HG03442 (cell line): Measurements from ENCODE around the gene AGRN.
A peak's percentile ranks its signal among the peaks of the same experiment; 100 is the strongest.
"Not testable (repeated sequence)": the region's sequence is repeated elsewhere in the genome, so short reads cannot be mapped to it uniquely, and the experiment has no call there.

Experiments
- ATAC-seq: cut with Tn5 transposase; IDR thresholded peaks from one replicate; pipeline ENCODE4 v1.9.1; 2021; ENCODE audit warnings: mild to moderate bottlenecking, moderate library complexity; ENCODE audit not compliant: unreplicated experiment

Gene AGRN

GRCh38 chr1:999725-1000356 is 20.1 kb upstream of the AGRN start, which contains the start of gene HES4:
Gene HES4 (minus strand): TSS chr1:1000097. CDS start chr1:999973, 124 bp downstream.
- ATAC-seq, result peak; percentile 39

- ATAC-seq, result peak; percentile 20
These were observed 19.4 kb upstream of the AGRN start for GRCh38 chr1:1000357-1001056.

- ATAC-seq, result no peak
These were observed 18.7 kb upstream of the AGRN start for GRCh38 chr1:1001057-1001783.

GRCh38 chr1:1003618-1004419 is 16.1 kb upstream of the AGRN start:
- ATAC-seq, result no peak

DNA sequence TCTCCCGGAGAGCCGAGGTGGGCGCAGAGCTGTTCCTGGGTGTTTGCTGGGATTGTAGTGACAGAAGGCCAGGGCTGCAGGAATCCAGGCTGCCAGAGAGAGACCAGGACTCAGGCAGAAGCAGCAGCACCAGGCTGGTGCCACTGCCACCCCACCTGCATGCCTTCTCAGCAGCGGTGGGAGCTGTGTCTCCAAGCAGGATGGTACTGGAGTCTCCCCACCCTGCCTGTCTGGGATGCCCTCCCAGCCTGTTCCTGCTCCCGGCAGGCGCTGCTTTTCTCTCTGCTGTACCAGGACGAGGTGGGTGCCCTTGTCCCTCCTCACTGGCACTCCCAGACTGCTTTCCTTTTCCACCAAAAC is 15.5 kb upstream of the AGRN start:
- no peak for ATAC-seq

DNA sequence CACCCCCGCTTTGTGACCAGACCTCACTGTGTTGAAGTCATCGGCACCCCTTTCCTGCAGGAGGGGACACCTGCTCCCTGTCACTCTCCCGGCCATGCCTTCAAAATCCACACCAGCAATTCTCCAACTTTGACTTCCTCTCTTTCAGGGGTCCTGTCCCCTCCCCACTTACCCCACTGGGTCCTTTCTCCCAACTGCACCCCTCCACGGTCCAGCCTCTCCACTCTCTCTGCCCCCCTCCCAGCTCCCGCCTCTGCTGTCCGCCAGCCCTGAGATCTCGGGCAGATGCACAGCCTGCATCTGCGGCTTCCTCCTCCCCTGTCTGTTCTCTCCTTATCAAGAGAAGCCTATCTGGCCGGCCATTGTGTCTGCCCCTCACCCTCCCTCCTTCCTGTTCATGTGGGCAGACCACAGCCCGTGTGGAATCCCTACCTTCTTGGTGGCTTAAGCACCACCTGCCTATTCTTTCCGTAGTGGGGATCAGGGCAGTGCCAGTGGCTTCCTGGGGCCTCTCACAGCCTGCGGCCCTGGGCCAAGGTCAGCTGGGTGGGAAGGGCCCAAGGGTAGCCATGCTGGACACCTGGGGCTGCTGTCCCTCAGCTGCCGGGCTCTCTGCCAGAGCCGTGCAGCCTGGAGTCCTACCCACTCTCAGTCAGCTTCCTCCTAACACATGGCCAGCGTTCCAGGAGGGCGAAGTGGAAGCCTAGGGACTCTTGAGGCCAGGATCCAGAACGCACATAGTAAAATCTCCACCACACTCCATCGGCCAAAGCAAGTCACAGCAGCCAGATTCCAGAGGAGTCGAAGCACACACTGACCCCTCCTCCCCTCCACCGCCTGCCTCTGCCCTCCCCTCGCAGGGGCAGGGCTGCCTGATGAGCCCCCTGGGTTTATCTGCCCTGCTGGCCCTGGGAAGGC is 14.9 kb upstream of the AGRN start:
- no peak for ATAC-seq

GRCh38 chr1:1005774-1006304 is 14.1 kb upstream of the AGRN start:
- ATAC-seq, result no peak

GRCh38 chr1:1006305-1007159 is 13.4 kb upstream of the AGRN start:
- no peak for ATAC-seq

- ATAC-seq, result not testable (repeated sequence)
These were observed 9.8 kb upstream of the AGRN start for GRCh38 chr1:1010131-1010530.

DNA sequence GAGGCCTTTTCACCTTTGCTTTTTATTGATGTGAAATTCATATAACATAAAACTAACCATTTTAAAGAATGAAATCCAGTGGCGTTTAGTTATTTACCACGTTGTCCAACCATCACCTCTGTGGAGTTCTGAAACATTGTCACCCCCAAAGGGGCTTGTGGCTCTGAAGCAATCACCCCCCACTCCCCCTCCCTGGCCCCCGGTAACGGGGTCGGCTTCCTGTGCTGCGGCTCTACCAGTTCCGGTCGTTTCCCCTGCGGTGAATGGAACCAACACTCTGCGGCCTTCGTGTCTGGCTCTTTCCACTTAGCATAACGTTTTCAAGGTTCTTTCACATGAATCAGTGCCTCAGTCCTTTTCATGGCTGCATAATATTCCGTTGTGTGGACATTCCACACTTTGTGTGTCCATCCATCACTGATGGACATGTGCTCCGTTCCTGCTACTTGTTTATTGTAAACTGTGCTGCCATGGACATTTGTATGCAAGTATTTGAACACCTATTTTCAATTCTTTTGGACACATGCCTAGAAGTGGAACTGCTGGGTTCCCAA is 8.4 kb upstream of the AGRN start:
- no peak for ATAC-seq

DNA sequence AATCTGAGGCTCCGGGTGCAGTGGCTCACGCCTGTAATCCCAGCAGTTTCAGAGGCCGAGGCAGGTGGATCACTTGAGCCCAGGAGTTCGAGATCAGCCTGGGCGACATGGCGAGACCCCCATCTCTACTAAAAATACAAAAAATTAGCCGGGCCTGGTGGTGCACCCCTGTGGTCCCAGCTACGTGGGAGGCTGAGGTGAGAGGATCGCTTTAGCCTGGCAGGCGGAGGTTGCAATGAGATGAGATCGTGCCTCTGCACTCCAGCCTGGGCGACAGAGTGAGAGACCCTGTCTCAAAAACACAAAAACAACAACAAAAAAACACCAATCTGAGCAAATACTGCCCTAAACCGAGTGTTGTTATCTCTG is 7.2 kb upstream of the AGRN start:
- not testable (repeated sequence) for ATAC-seq

GRCh38 chr1:1013105-1013921 is 6.6 kb upstream of the AGRN start, which contains the start of gene ISG15:
Gene ISG15 (plus strand): TSS chr1:1013497. CDS start chr1:1013574, 77 bp downstream.
- ATAC-seq, result peak; percentile 85

DNA sequence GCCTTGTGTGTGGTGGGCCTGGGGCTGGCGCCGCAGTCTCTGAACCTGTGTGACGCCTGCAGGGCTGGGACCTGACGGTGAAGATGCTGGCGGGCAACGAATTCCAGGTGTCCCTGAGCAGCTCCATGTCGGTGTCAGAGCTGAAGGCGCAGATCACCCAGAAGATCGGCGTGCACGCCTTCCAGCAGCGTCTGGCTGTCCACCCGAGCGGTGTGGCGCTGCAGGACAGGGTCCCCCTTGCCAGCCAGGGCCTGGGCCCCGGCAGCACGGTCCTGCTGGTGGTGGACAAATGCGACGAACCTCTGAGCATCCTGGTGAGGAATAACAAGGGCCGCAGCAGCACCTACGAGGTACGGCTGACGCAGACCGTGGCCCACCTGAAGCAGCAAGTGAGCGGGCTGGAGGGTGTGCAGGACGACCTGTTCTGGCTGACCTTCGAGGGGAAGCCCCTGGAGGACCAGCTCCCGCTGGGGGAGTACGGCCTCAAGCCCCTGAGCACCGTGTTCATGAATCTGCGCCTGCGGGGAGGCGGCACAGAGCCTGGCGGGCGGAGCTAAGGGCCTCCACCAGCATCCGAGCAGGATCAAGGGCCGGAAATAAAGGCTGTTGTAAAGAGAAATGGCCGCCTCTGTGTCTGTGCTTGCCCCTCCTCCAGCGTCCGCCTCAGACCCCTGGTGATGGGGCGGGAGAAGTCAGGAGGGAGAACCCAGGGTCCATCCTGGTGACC is 5.8 kb upstream of the AGRN start:
- ATAC-seq, result no peak

GRCh38 chr1:1014799-1015681 is 4.9 kb upstream of the AGRN start:
- ATAC-seq, result no peak

DNA sequence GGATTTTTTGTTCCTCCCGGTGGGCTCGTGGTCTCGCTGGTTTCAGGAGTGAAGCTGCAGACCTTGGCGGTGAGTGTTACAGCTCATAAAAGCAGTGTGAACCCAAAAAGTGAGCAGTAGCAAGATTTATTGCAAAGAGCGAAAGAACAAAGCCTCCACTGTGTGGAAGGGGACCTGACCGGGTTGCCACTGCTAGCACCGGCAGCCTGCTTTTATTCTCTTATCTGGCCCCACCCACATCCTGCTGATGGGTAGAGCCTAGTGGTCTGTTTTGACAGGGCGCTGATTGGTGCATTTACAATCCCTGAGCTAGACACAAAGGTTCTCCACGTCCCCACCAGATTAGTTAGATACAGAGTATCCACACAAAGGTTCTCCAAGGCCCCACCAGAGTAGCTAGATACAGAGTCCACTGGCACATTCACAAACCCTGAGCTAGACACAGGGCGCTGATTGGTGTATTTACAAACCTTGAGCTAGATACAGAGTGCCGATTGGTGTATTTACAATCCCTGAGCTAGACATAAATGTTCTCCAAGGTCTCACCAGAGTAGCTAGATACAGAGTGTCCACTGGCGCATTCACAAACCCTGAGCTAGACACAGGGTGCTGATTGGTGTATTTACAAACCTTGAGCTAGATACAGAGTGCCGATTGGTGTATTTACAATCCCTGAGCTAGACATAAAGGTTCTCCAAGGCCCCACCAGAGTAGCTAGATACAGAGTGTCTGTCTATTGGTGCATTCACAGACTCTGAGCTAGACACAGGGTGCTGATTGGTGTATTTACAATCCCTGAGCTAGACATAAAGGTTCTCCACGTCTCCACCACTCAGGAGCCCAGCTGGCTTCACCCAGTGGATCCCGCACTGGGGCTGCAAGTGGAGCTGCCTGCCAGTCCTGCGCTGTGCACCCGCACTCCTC is 2.3 kb upstream of the AGRN start:
- not testable (repeated sequence) for ATAC-seq
